SU-DHL-6 (cell line): Measurements from ENCODE around the gene SDK1.

ENCODE experiments used
- CTCF ChIP-seq: fragments of 200-600 bp; sonication (generic); IDR thresholded peaks from one replicate; pipeline ENCODE4 v1.5.1; 2017; ENCODE audit warnings: antibody characterized with exemption, mild to moderate bottlenecking, low read length, moderate library complexity; ENCODE audit not compliant: insufficient read depth, poor library complexity, severe bottlenecking
- EZH2phosphoT487 ChIP-seq: fragments of 200-600 bp; sonication (generic), shearing (Covaris generic); conservative IDR thresholded peaks from 2 replicates; pipeline ENCODE4 v1.6.1; 2018; ENCODE audit warnings: mild to moderate bottlenecking, antibody characterized with exemption, low read length, moderate library complexity, mixed read lengths

DNA sequence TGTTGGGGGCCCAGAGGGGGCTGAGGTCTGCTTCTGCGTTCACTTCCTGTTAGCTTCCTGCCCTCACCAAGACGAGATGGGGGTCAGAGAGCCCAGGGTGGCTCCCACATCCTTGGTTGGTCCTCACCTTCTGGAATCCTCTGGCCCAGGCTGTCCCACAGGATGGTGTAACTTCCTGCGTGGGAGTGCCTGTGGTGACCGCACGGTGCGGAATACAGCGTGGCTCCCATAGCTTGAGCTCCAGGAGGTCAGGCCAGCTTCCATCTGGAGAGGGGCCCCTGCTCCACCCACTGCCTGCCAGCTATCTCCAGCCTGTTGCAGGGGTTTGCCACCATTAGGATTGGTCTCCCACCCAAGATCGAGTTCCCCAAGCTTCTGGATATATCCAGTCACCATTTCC, 699.9 kb downstream of the SDK1 start:
- TF ChIP-seq CTCF (no peak), EZH2phosphoT487 (no peak)
